ENCODE data around the gene ROR1. TPM values are rescaled to one million over a fixed set of nuclear protein-coding genes. Genes with fewer than 3 reads are reported as not detected.

Gene ROR1
- total RNA-seq, 2 experiments from 2014 or later: 0.47 to 1.4 TPM

DNA sequence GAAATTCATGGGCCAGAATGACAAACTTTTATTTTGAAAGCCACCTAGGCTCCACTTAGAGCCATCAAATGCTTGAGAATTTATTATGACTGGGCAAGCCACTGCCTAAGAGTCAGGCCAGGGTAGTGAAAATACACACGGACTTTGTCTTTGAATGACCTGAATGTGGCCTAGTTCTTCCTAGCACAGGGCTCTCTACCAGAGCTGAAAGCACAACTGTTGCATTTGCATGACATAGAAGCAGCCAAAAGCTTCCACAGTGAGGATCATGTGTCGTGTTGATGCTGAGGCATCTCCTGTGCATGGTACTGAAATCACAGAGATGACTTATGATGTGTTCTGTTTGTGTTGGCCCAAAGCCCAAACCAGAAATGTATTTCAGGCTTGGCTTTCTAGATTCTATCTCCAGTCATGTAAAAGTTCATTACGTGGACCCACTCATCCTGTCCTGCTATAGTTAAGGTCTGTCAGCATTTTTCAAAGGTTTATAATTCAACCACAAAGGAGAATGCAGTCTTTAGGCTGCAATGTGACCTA lies 265.6 kb downstream of the ROR1 start:
- ChIA-PET POLR2A (interaction anchor here (0.7 kb wide), 1 partner anchor 269 kb away, joined by 3 read pairs; no protein-coding TSS in a partner anchor), CTCF (ENCODE audit: unreplicated experiment) (no interaction called here)
- no peaks in the 10 kb centered on the region for H3K4me1 ChIP-seq (ENCODE audit: insufficient read depth, low read length, poor library complexity, severe bottlenecking)
- H3K4me2 ChIP-seq (ENCODE audit: low read length): no peak overlapping the region
- no peaks in the 10 kb centered on the region for H3K79me2 ChIP-seq (ENCODE audit: insufficient read depth, low read depth, low read length)
- H3K4me3 ChIP-seq (ENCODE audit: low read depth, low read length, poor library complexity, severe bottlenecking): no peak overlapping the region
- H3K9me3 ChIP-seq (ENCODE audit: low read length): no peaks in the 10 kb centered on the region
- intact Hi-C loops (cut with micrococcal nuclease; ENCODE audit: unreplicated experiment): no loop called here
- no peak for TF ChIP-seq EZH2phosphoT487 (IDR thresholded peaks at IDR 0.05; ENCODE audit: borderline replicate concordance, low read depth, low read length)
- TF ChIP-seq, protein P1, sequence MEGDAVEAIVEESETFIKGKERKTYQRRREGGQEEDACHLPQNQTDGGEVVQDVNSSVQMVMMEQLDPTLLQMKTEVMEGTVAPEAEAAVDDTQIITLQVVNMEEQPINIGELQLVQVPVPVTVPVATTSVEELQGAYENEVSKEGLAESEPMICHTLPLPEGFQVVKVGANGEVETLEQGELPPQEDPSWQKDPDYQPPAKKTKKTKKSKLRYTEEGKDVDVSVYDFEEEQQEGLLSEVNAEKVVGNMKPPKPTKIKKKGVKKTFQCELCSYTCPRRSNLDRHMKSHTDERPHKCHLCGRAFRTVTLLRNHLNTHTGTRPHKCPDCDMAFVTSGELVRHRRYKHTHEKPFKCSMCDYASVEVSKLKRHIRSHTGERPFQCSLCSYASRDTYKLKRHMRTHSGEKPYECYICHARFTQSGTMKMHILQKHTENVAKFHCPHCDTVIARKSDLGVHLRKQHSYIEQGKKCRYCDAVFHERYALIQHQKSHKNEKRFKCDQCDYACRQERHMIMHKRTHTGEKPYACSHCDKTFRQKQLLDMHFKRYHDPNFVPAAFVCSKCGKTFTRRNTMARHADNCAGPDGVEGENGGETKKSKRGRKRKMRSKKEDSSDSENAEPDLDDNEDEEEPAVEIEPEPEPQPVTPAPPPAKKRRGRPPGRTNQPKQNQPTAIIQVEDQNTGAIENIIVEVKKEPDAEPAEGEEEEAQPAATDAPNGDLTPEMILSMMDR (conservative IDR thresholded peaks at IDR 0.05; ENCODE audit: low read length): no peak
- H2AFZ ChIP-seq (ENCODE audit: low read length): no peak overlapping the region
- BruUV-seq (replicated peaks): no TSS peak
- H3K27ac ChIP-seq (ENCODE audit: low read depth, low read length, poor library complexity, severe bottlenecking): no peak overlapping the region
- no peak for DNase-seq (ENCODE audit: low spot score)
- H3K36me3 ChIP-seq (ENCODE audit: insufficient read depth, low read length): no peaks in the 10 kb centered on the region
- no peaks in the 10 kb centered on the region for H4K20me1 ChIP-seq (ENCODE audit: insufficient read depth, low read length)
- no peaks in the 10 kb centered on the region for H3K9me2 ChIP-seq (ENCODE audit: insufficient read depth, low read length)

- ChIA-PET CTCF (ENCODE audit: unreplicated experiment) (no interaction called here), POLR2A (interaction anchor here (0.6 kb wide), 1 partner anchor 40 kb away, joined by 3 read pairs; no protein-coding TSS in a partner anchor)
- H4K20me1 ChIP-seq (ENCODE audit: insufficient read depth, low read length): no peaks in the 10 kb centered on the region
- H3K79me2 ChIP-seq (ENCODE audit: insufficient read depth, low read depth, low read length): no peaks in the 10 kb centered on the region
- BruUV-seq (replicated peaks): no TSS peak
- H3K9me2 ChIP-seq (ENCODE audit: insufficient read depth, low read length): no peaks in the 10 kb centered on the region
- no peak overlapping the region for H3K27ac ChIP-seq (ENCODE audit: low read depth, low read length, poor library complexity, severe bottlenecking)
- H3K9me3 ChIP-seq (ENCODE audit: low read length): no peaks in the 10 kb centered on the region
- H3K4me2 ChIP-seq (ENCODE audit: low read length): no peak overlapping the region
- no peaks in the 10 kb centered on the region for H3K36me3 ChIP-seq (ENCODE audit: insufficient read depth, low read length)
- intact Hi-C loops (cut with micrococcal nuclease; ENCODE audit: unreplicated experiment): no loop called here
- DNase-seq (ENCODE audit: low spot score): no peak
- TF ChIP-seq EZH2phosphoT487 (IDR thresholded peaks at IDR 0.05; ENCODE audit: borderline replicate concordance, low read depth, low read length): no peak
- TF ChIP-seq, protein P1 (conservative IDR thresholded peaks at IDR 0.05; ENCODE audit: low read length): no peak
- H3K4me1 ChIP-seq (ENCODE audit: insufficient read depth, low read length, poor library complexity, severe bottlenecking): no peaks in the 10 kb centered on the region
- no peak overlapping the region for H3K4me3 ChIP-seq (ENCODE audit: low read depth, low read length, poor library complexity, severe bottlenecking)
- H2AFZ ChIP-seq (ENCODE audit: low read length): no peak overlapping the region
Measured at GRCh38 chr1:64041371-64042131, 267.7 kb downstream of the ROR1 start.

Data from OCI-LY7 (cell line).